ENCODE measurements around the gene TBC1D14.

Gene TBC1D14

GRCh38 chr4:7004331-7004730, 94.7 kb downstream of the TBC1D14 start:
- peak; percentile 6 for DNase-seq

GRCh38 chr4:7005571-7005970, 95.9 kb downstream of the TBC1D14 start:
- DNase-seq, result peak; percentile 13

- DNase-seq, result no peak
These were observed 96.8 kb downstream of the TBC1D14 start for GRCh38 chr4:7006411-7006810.

- no peak for DNase-seq
These were observed 97.7 kb downstream of the TBC1D14 start for GRCh38 chr4:7007142-7007907.

- DNase-seq, result no peak
These were observed 98.3 kb downstream of the TBC1D14 start for GRCh38 chr4:7007944-7008343.

- no peak for DNase-seq
These were observed 99.9 kb downstream of the TBC1D14 start for GRCh38 chr4:7009564-7009963.

GRCh38 chr4:7013175-7013574, 103.5 kb downstream of the TBC1D14 start:
- DNase-seq, result no peak

- no peak for DNase-seq
These were observed 105.2 kb downstream of the TBC1D14 start for GRCh38 chr4:7014815-7015214.

- DNase-seq, result no peak
These were observed 105.9 kb downstream of the TBC1D14 start for GRCh38 chr4:7015383-7016035.

- DNase-seq, result no peak
These were observed 106.5 kb downstream of the TBC1D14 start for GRCh38 chr4:7016086-7016485.

GRCh38 chr4:7016512-7016911, 106.9 kb downstream of the TBC1D14 start:
- DNase-seq, result no peak

- no peak for DNase-seq
These were observed 107.9 kb downstream of the TBC1D14 start for GRCh38 chr4:7017446-7018048.

GRCh38 chr4:7018281-7018680, 108.7 kb downstream of the TBC1D14 start:
- no peak for DNase-seq

GRCh38 chr4:7019367-7019766, 109.7 kb downstream of the TBC1D14 start:
- DNase-seq, result no peak

- no peak for DNase-seq
These were observed 110.7 kb downstream of the TBC1D14 start for GRCh38 chr4:7020290-7020689.

GRCh38 chr4:7020856-7021255, 111.2 kb downstream of the TBC1D14 start:
- no peak for DNase-seq

- no peak for DNase-seq
These were observed 111.7 kb downstream of the TBC1D14 start for GRCh38 chr4:7021355-7021754.

GRCh38 chr4:7021930-7022664, 112.5 kb downstream of the TBC1D14 start:
- DNase-seq, result no peak

- no peak for DNase-seq
These were observed 113.9 kb downstream of the TBC1D14 start for GRCh38 chr4:7023486-7023885.

GRCh38 chr4:7023901-7024300, 114.3 kb downstream of the TBC1D14 start:
- DNase-seq, result no peak

GRCh38 chr4:7024336-7024890, 114.8 kb downstream of the TBC1D14 start:
- DNase-seq, result no peak

- no peak for DNase-seq
These were observed 115.5 kb downstream of the TBC1D14 start for GRCh38 chr4:7025040-7025602.

- DNase-seq, result no peak
These were observed 116.5 kb downstream of the TBC1D14 start for GRCh38 chr4:7026107-7026506.
